Measurements from ENCODE around the gene FTO. TPM values are rescaled to one million over a fixed set of nuclear protein-coding genes. Genes with fewer than 3 reads are reported as not detected.

The FTO gene
- polyA plus RNA-seq, 1 donor from 2014 or later = 80.1 TPM

- no peaks in the 10 kb centered on the region for H3K27me3 ChIP-seq (ENCODE audit: insufficient read depth, low read depth, low read length)
- H3F3A ChIP-seq (ENCODE audit: insufficient read depth, low read length, poor library complexity, severe bottlenecking) = peaks cover 4% of the 10 kb centered on the region
- H3K36me3 ChIP-seq (ENCODE audit: insufficient read depth, low read length) = no peaks in the 10 kb centered on the region
- no peaks in the 10 kb centered on the region for H3K79me2 ChIP-seq (replicated peaks; ENCODE audit: insufficient read depth, low read length)
- H3K4me2 ChIP-seq (ENCODE audit: low read length) = no peak overlapping the region
- no peak overlapping the region for H2AFZ ChIP-seq (ENCODE audit: low read depth, low read length)
- TF ChIP-seq EZH2 (IDR thresholded peaks at IDR 0.05; ENCODE audit: borderline replicate concordance, insufficient read depth, low read length, poor library complexity, severe bottlenecking) = no peak
- no peak for TF ChIP-seq MXI1 (conservative IDR thresholded peaks at IDR 0.05; ENCODE audit: poor library complexity, severe bottlenecking)
- TF ChIP-seq EP300 (conservative IDR thresholded peaks at IDR 0.05; ENCODE audit: poor library complexity, severe bottlenecking) = no peak
- TF ChIP-seq SMC3 (conservative IDR thresholded peaks at IDR 0.05; ENCODE audit: poor library complexity) = no peak
- TF ChIP-seq REST (IDR thresholded peaks at IDR 0.05; ENCODE audit: borderline replicate concordance) = no peak
- no peak for TF ChIP-seq CTCF (IDR thresholded peaks at IDR 0.05; ENCODE audit: poor library complexity, severe bottlenecking)
- no peak for TF ChIP-seq TAF1 (IDR thresholded peaks at IDR 0.05; ENCODE audit: low read depth)
- TF ChIP-seq POLR2AphosphoS5 (IDR thresholded peaks at IDR 0.05) = no peak
- TF ChIP-seq RAD21 (conservative IDR thresholded peaks at IDR 0.05) = no peak
- H3K4me3 ChIP-seq (ENCODE audit: low read length) = no peak overlapping the region
- H3K9me2 ChIP-seq (ENCODE audit: insufficient read depth, low read length) = no peaks in the 10 kb centered on the region
- H3K27ac ChIP-seq (ENCODE audit: low read length) = no peak overlapping the region
- H4K20me1 ChIP-seq (ENCODE audit: insufficient read depth) = no peaks in the 10 kb centered on the region
- H3K9me3 ChIP-seq (ENCODE audit: low read length) = no peaks in the 10 kb centered on the region
- H3K9ac ChIP-seq (ENCODE audit: low read length) = no peak overlapping the region
These were observed 366.9 kb downstream of the FTO start for GRCh38 chr16:54070789-54071343.

DNA sequence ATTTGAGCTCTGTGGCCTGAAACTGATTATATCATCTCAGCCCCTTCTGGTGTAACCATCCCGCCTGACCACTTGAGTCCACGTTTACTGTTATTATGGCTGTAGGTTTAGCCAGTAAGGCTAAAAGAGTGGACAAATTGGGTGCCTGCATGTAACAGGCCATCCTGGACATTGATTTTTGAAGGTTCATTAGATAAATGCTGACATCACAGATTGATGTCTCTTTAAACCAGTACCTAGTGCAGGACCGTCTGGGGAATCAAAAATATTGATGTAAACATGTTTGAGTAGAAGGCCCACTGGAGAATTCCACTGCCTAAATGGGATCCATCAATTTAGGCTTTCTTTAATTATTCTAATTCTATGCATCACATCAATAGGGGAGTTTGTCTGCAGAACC lies 367.6 kb downstream of the FTO start:
- no peak for TF ChIP-seq TAF1 (IDR thresholded peaks at IDR 0.05; ENCODE audit: low read depth)
- no peak for TF ChIP-seq REST (IDR thresholded peaks at IDR 0.05; ENCODE audit: borderline replicate concordance)
- no peak for TF ChIP-seq EZH2 (IDR thresholded peaks at IDR 0.05; ENCODE audit: borderline replicate concordance, insufficient read depth, low read length, poor library complexity, severe bottlenecking)
- TF ChIP-seq MXI1 (conservative IDR thresholded peaks at IDR 0.05; ENCODE audit: poor library complexity, severe bottlenecking) = no peak
- no peak for TF ChIP-seq POLR2AphosphoS5 (IDR thresholded peaks at IDR 0.05)
- no peak for TF ChIP-seq RAD21 (conservative IDR thresholded peaks at IDR 0.05)
- no peak for TF ChIP-seq SMC3 (conservative IDR thresholded peaks at IDR 0.05; ENCODE audit: poor library complexity)
- TF ChIP-seq EP300 (conservative IDR thresholded peaks at IDR 0.05; ENCODE audit: poor library complexity, severe bottlenecking) = no peak
- no peak for TF ChIP-seq CTCF (IDR thresholded peaks at IDR 0.05; ENCODE audit: poor library complexity, severe bottlenecking)
- Histone ChIP-seq H3K9me2 (ENCODE audit: insufficient read depth, low read length) (no peaks in the 10 kb centered on the region), H3K27me3 (ENCODE audit: insufficient read depth, low read depth, low read length) (no peaks in the 10 kb centered on the region), H4K20me1 (ENCODE audit: insufficient read depth) (no peaks in the 10 kb centered on the region), H3K79me2 (replicated peaks; ENCODE audit: insufficient read depth, low read length) (no peaks in the 10 kb centered on the region), H3K9ac (ENCODE audit: low read length) (no peak overlapping the region), H3K36me3 (ENCODE audit: insufficient read depth, low read length) (no peaks in the 10 kb centered on the region), H2AFZ (ENCODE audit: low read depth, low read length) (no peak overlapping the region), H3K9me3 (ENCODE audit: low read length) (no peaks in the 10 kb centered on the region), H3K27ac (ENCODE audit: low read length) (no peak overlapping the region), H3K4me2 (ENCODE audit: low read length) (no peak overlapping the region), H3K4me3 (ENCODE audit: low read length) (no peak overlapping the region), H3F3A (ENCODE audit: insufficient read depth, low read length, poor library complexity, severe bottlenecking) (peaks cover 4% of the 10 kb centered on the region)

Measured in neural cell (in vitro differentiated cells).